Measurements from ENCODE around the gene ITFG2.
"Not testable (repeated sequence)": the region's sequence is repeated elsewhere in the genome, so short reads cannot be mapped to it uniquely, and the experiment has no call there.

Gene ITFG2

DNA sequence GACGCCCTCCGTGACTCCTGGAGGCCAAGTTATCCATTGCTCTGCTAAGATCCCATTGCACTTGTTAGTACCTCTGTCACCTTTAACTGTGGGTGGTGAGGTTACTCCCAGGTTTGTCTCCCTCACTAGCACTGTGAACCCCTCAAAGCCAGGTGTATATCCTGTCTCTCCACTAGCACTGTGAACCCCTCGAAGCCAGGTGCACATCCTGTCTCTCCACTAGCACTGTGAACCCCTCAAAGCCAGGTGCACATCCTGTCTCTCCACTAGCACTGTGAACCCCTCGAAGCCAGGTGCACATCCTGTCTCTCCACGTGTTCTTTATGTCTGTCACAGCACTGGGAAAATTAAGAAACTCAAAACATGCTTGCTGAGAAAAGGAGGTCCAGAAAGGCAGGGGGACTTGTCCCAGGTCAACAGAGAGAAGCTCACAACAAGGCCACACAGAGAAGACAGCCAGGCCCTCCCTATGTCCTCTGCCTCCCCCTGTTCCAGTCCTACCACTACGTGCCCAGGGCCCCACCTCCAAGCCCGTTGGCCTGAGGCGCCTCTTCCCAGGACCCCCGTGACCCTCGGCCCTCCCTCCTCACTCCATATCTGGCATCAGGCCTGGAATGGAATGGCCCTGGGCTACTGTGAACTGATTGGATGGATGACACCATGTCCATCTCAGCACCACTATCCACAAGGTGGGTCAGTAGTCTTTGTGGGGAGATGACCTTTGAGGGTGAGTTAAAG, 44.1 kb upstream of the ITFG2 start:
- TF ChIP-seq, protein P1, sequence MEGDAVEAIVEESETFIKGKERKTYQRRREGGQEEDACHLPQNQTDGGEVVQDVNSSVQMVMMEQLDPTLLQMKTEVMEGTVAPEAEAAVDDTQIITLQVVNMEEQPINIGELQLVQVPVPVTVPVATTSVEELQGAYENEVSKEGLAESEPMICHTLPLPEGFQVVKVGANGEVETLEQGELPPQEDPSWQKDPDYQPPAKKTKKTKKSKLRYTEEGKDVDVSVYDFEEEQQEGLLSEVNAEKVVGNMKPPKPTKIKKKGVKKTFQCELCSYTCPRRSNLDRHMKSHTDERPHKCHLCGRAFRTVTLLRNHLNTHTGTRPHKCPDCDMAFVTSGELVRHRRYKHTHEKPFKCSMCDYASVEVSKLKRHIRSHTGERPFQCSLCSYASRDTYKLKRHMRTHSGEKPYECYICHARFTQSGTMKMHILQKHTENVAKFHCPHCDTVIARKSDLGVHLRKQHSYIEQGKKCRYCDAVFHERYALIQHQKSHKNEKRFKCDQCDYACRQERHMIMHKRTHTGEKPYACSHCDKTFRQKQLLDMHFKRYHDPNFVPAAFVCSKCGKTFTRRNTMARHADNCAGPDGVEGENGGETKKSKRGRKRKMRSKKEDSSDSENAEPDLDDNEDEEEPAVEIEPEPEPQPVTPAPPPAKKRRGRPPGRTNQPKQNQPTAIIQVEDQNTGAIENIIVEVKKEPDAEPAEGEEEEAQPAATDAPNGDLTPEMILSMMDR (IDR thresholded peaks at IDR 0.05; ENCODE audit: low read depth, low read length): no peak
- TF ChIP-seq EZH2phosphoT487 (IDR thresholded peaks at IDR 0.05; ENCODE audit: low read depth): no peak
- Histone ChIP-seq H4K20me1 (ENCODE audit: insufficient read depth, low read length) (no peaks in the 10 kb centered on the region), H3K36me3 (replicated peaks; ENCODE audit: low read depth, low read length) (no peaks in the 10 kb centered on the region), H3K4me1 (ENCODE audit: low read length) (no peaks in the 10 kb centered on the region), H3K27me3 (ENCODE audit: low read depth, low read length) (peaks cover 5% of the 10 kb centered on the region; the same call in 1 of the 2 replicates), H2AFZ (ENCODE audit: low read depth, low read length) (no peak overlapping the region), H3K27ac (ENCODE audit: low read length) (no peak overlapping the region), H3K9ac (ENCODE audit: low read length) (no peak overlapping the region), H3K9me3 (ENCODE audit: insufficient read depth, low read length) (no peaks in the 10 kb centered on the region), H3K4me3 (ENCODE audit: low read length) (no peak overlapping the region), H3K4me2 (ENCODE audit: low read length) (no peak overlapping the region), H3K79me2 (ENCODE audit: low read length) (no peaks in the 10 kb centered on the region)

- no peak for TF ChIP-seq EZH2phosphoT487 (IDR thresholded peaks at IDR 0.05; ENCODE audit: low read depth)
- TF ChIP-seq, protein P1 (IDR thresholded peaks at IDR 0.05; ENCODE audit: low read depth, low read length): no peak
- H3K27ac ChIP-seq (ENCODE audit: low read length): no peak overlapping the region
Measured at GRCh38 chr12:2769866-2770533, 42.5 kb upstream of the ITFG2 start.

DNA sequence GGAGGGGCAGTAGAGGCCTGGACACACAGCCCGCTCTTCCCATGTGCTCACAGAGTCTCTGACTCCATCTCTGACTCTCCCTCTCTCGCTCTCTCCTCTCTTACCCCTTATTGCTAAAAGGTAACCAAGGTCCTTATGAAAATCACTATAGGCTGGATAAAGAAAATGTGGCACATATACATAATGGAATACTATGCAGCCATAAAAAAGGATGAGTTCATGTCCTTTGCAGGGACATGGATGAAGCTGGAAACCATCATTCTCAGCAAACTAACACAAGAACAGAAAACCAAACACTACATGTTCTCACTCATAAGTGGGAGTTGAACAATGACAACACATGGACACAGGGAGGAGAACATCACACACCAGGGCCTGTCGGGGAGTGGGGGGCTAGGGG, 41.9 kb upstream of the ITFG2 start:
- H3K9me3 ChIP-seq (ENCODE audit: insufficient read depth, low read length); H3K4me2 ChIP-seq (ENCODE audit: low read length); H3K79me2 ChIP-seq (ENCODE audit: low read length); H3K27ac ChIP-seq (ENCODE audit: low read length); H3K4me3 ChIP-seq (ENCODE audit: low read length); H3K4me1 ChIP-seq (ENCODE audit: low read length); H2AFZ ChIP-seq (ENCODE audit: low read depth, low read length); H4K20me1 ChIP-seq (ENCODE audit: insufficient read depth, low read length); H3K36me3 ChIP-seq (replicated peaks; ENCODE audit: low read depth, low read length); H3K27me3 ChIP-seq (ENCODE audit: low read depth, low read length); H3K9ac ChIP-seq (ENCODE audit: low read length): not testable (repeated sequence)

More at GRCh38 chr12:2769866-2770533, 42.5 kb upstream of the ITFG2 start:
- no peaks in the 10 kb centered on the region for H4K20me1 ChIP-seq (ENCODE audit: insufficient read depth, low read length)
- no peaks in the 10 kb centered on the region for H3K36me3 ChIP-seq (replicated peaks; ENCODE audit: low read depth, low read length)
- no peaks in the 10 kb centered on the region for H3K9me3 ChIP-seq (ENCODE audit: insufficient read depth, low read length)
- no peak overlapping the region for H3K4me2 ChIP-seq (ENCODE audit: low read length)
- H3K79me2 ChIP-seq (ENCODE audit: low read length): no peaks in the 10 kb centered on the region
- no peaks in the 10 kb centered on the region for H3K4me1 ChIP-seq (ENCODE audit: low read length)
- no peaks in the 10 kb centered on the region for H3K27me3 ChIP-seq (ENCODE audit: low read depth, low read length)
- H3K4me3 ChIP-seq (ENCODE audit: low read length): no peak overlapping the region
- H3K9ac ChIP-seq (ENCODE audit: low read length): no peak overlapping the region
- no peak overlapping the region for H2AFZ ChIP-seq (ENCODE audit: low read depth, low read length)

GRCh38 chr12:2772370-2772769, 40.1 kb upstream of the ITFG2 start:
- Histone ChIP-seq H3K4me2 (ENCODE audit: low read length) (no peak overlapping the region), H3K4me1 (ENCODE audit: low read length) (no peaks in the 10 kb centered on the region), H3K79me2 (ENCODE audit: low read length) (no peaks in the 10 kb centered on the region), H4K20me1 (ENCODE audit: insufficient read depth, low read length) (no peaks in the 10 kb centered on the region), H3K36me3 (replicated peaks; ENCODE audit: low read depth, low read length) (no peaks in the 10 kb centered on the region), H3K9ac (ENCODE audit: low read length) (no peak overlapping the region), H3K27ac (ENCODE audit: low read length) (no peak overlapping the region), H3K27me3 (ENCODE audit: low read depth, low read length) (peaks cover under 1% of the 10 kb centered on the region), H2AFZ (ENCODE audit: low read depth, low read length) (no peak overlapping the region), H3K4me3 (ENCODE audit: low read length) (no peak overlapping the region), H3K9me3 (ENCODE audit: insufficient read depth, low read length) (no peaks in the 10 kb centered on the region)
- no peak for TF ChIP-seq EZH2phosphoT487 (IDR thresholded peaks at IDR 0.05; ENCODE audit: low read depth)
- TF ChIP-seq, protein P1 (IDR thresholded peaks at IDR 0.05; ENCODE audit: low read depth, low read length): no peak

All from OCI-LY3 (cell line).